KMS-11 (cell line): ENCODE data around the gene SIRPG.

Experiments
- H2AFZ ChIP-seq: fragments of 200-600 bp; sonication (generic); 2 replicates; pipeline ENCODE4 v1.6.1; 2016; ENCODE audit warnings: antibody characterized with exemption, mixed run types, low read depth
- H3K27ac ChIP-seq: fragments of 200-600 bp; sonication (generic); 2 replicates; pipeline ENCODE4 v1.6.1; 2016; ENCODE audit warnings: mild to moderate bottlenecking, mixed run types
- H3K27me3 ChIP-seq: fragments of 200-600 bp; sonication (generic); 2 replicates; pipeline ENCODE4 v1.6.1; 2017; ENCODE audit warnings: mild to moderate bottlenecking, low read depth, mixed run types, moderate library complexity; ENCODE audit not compliant: insufficient read depth
- H3K36me3 ChIP-seq: fragments of 200-600 bp; sonication (generic); 2 replicates; pipeline ENCODE4 v1.6.1; 2017; ENCODE audit warnings: mild to moderate bottlenecking, mixed run types; ENCODE audit not compliant: insufficient read depth
- H3K4me1 ChIP-seq: fragments of 200-600 bp; sonication (generic); 2 replicates; pipeline ENCODE4 v1.6.1; 2016; ENCODE audit warnings: mild to moderate bottlenecking, low read depth, mixed run types; ENCODE audit not compliant: poor library complexity, severe bottlenecking
- H3K4me2 ChIP-seq: fragments of 200-600 bp; sonication (generic); 2 replicates; pipeline ENCODE4 v1.7.0; 2016; ENCODE audit warnings: mild to moderate bottlenecking, mixed run types
- H3K4me3 ChIP-seq: fragments of 200-600 bp; sonication (generic); IDR thresholded peaks from 2 replicates; pipeline ENCODE4 v1.6.1; 2017; ENCODE audit warnings: low read depth, low read length, mixed read lengths; ENCODE audit not compliant: insufficient read depth
- H3K79me2 ChIP-seq: fragments of 200-600 bp; sonication (generic); 2 replicates; pipeline ENCODE4 v1.6.1; 2016; ENCODE audit warnings: low read depth, mixed run types; ENCODE audit not compliant: insufficient read depth
- H3K9ac ChIP-seq: fragments of 200-600 bp; sonication (generic); 2 replicates; pipeline ENCODE4 v1.6.1; 2016; ENCODE audit warnings: mild to moderate bottlenecking, mixed run types
- H4K20me1 ChIP-seq: fragments of 200-600 bp; sonication (generic); 2 replicates; pipeline ENCODE4 v1.6.1; 2016; ENCODE audit warnings: mild to moderate bottlenecking, mixed run types; ENCODE audit not compliant: insufficient read depth
- TF ChIP-seq, protein P1 (sequence below): fragments of 200-600 bp; sonication (generic); conservative IDR thresholded peaks from 2 replicates; pipeline ENCODE4 v1.6.1; 2017; ENCODE audit warnings: low read depth, mild to moderate bottlenecking, antibody characterized with exemption, low read length, moderate library complexity, mixed read lengths

Gene SIRPG

GRCh38 chr20:1660246-1660645, 2.7 kb upstream of the SIRPG start:
- H3K4me2 ChIP-seq = no peak overlapping the region
- no peaks in the 10 kb centered on the region for H3K27me3 ChIP-seq
- H3K27ac ChIP-seq = no peak overlapping the region
- no peaks in the 10 kb centered on the region for H4K20me1 ChIP-seq
- no peaks in the 10 kb centered on the region for H3K36me3 ChIP-seq
- no peak overlapping the region for H3K9ac ChIP-seq
- H3K4me3 ChIP-seq = no peak overlapping the region
- H3K4me1 ChIP-seq = no peaks in the 10 kb centered on the region
- no peak overlapping the region for H2AFZ ChIP-seq
- H3K79me2 ChIP-seq = no peaks in the 10 kb centered on the region
- TF ChIP-seq, protein P1, sequence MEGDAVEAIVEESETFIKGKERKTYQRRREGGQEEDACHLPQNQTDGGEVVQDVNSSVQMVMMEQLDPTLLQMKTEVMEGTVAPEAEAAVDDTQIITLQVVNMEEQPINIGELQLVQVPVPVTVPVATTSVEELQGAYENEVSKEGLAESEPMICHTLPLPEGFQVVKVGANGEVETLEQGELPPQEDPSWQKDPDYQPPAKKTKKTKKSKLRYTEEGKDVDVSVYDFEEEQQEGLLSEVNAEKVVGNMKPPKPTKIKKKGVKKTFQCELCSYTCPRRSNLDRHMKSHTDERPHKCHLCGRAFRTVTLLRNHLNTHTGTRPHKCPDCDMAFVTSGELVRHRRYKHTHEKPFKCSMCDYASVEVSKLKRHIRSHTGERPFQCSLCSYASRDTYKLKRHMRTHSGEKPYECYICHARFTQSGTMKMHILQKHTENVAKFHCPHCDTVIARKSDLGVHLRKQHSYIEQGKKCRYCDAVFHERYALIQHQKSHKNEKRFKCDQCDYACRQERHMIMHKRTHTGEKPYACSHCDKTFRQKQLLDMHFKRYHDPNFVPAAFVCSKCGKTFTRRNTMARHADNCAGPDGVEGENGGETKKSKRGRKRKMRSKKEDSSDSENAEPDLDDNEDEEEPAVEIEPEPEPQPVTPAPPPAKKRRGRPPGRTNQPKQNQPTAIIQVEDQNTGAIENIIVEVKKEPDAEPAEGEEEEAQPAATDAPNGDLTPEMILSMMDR = no peak

- no peaks in the 10 kb centered on the region for H3K79me2 ChIP-seq
- no peak overlapping the region for H2AFZ ChIP-seq
- no peaks in the 10 kb centered on the region for H3K36me3 ChIP-seq
- H3K4me3 ChIP-seq = no peak overlapping the region
- no peaks in the 10 kb centered on the region for H3K27me3 ChIP-seq
- H3K4me1 ChIP-seq = no peaks in the 10 kb centered on the region
- H4K20me1 ChIP-seq = no peaks in the 10 kb centered on the region
- no peak overlapping the region for H3K27ac ChIP-seq
- H3K4me2 ChIP-seq = no peak overlapping the region
- TF ChIP-seq, protein P1 = no peak
- H3K9ac ChIP-seq = no peak overlapping the region
These were observed 735 bp downstream of the SIRPG start for GRCh38 chr20:1656844-1657243.

GRCh38 chr20:1654996-1655395, 2.6 kb downstream of the SIRPG start:
- H3K4me3 ChIP-seq = no peak overlapping the region
- TF ChIP-seq, protein P1 = no peak
- H3K27ac ChIP-seq = no peak overlapping the region
- H3K27me3 ChIP-seq = no peaks in the 10 kb centered on the region
- H3K79me2 ChIP-seq = no peaks in the 10 kb centered on the region
- no peaks in the 10 kb centered on the region for H4K20me1 ChIP-seq
- no peak overlapping the region for H3K9ac ChIP-seq
- no peak overlapping the region for H3K4me2 ChIP-seq
- H3K36me3 ChIP-seq = no peaks in the 10 kb centered on the region
- no peak overlapping the region for H2AFZ ChIP-seq
- H3K4me1 ChIP-seq = no peaks in the 10 kb centered on the region

- Histone ChIP-seq H3K79me2 (no peaks in the 10 kb centered on the region), H3K4me2 (no peak overlapping the region)
These were observed 4.6 kb downstream of the SIRPG start for GRCh38 chr20:1652960-1653359.

More at GRCh38 chr20:1652960-1653359, 4.6 kb downstream of the SIRPG start:
- H3K4me1 ChIP-seq = no peaks in the 10 kb centered on the region
- no peak overlapping the region for H3K9ac ChIP-seq
- H3K27me3 ChIP-seq = no peaks in the 10 kb centered on the region
- H2AFZ ChIP-seq = no peak overlapping the region
- H3K36me3 ChIP-seq = no peaks in the 10 kb centered on the region
- no peak overlapping the region for H3K27ac ChIP-seq
- TF ChIP-seq, protein P1 = no peak
- H3K4me3 ChIP-seq = no peak overlapping the region
- H4K20me1 ChIP-seq = no peaks in the 10 kb centered on the region
